ENCODE results near the gene TLL2.
A peak's percentile ranks its signal among the peaks of the same experiment; 100 is the strongest.
"Not testable (repeated sequence)": the region's sequence is repeated elsewhere in the genome, so short reads cannot be mapped to it uniquely, and the experiment has no call there.

The TLL2 gene

GRCh38 chr10:96513698-96514561 is at the start of gene TLL2:
Gene TLL2, minus strand, starts transcription at chr10:96513926. Its CDS starts 241 bp downstream, at chr10:96513685.
- TF ChIP-seq CTCF (conservative IDR thresholded peaks at IDR 0.05; ENCODE audit: low read depth, low read length) = peak; percentile 61
- peak; percentile 58 for DNase-seq (ENCODE audit: low read depth)
- H3K4me3 ChIP-seq (ENCODE audit: low read length) = peak within 1 kb of the TSS; percentile 47

DNA sequence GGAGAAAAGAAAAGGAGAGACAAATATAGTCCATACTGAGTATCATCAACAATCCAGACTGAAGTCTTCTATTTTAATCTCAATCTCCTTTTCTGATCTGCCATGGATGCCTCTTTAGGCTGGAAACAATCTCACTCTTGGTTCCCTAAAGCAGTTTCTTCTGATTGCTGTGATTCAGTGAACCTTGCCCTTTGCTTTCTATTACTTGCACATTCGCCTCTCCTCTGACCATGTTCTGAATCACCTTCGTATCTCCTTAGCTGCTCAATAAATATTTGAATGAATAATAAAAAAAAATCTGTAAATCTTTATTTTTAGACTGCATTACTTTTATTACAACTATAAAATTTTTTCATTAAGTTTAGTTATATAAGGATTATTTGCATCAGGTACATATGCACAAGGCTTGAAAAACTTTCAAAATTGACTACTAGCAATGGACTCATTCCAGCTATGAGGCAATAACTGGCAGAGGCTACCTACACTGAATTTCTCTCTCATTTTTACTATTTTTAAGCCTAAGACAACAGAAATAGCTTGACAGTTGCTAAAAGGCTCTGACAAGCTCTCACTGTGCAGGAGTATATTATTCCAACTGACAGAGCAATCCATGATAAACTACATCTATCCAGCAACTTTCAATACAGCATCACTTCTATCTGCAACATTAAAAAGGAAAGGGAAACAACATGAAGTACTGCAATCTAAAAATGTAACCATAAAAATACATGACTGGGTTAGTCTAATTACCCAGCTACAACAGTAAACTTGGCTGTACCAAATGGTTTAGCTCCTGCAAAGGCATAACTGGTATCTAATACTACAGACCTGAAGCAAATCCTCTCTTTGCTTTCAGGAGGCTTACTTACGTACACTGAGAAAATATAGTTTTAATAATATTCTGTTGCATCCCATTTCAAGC is 47.5 kb upstream of the TLL2 start:
- TF ChIP-seq CTCF (conservative IDR thresholded peaks at IDR 0.05; ENCODE audit: low read depth, low read length) = no peak
- no peak overlapping the region for H3K4me3 ChIP-seq (ENCODE audit: low read length)
- DNase-seq (ENCODE audit: low read depth) = no peak

DNA sequence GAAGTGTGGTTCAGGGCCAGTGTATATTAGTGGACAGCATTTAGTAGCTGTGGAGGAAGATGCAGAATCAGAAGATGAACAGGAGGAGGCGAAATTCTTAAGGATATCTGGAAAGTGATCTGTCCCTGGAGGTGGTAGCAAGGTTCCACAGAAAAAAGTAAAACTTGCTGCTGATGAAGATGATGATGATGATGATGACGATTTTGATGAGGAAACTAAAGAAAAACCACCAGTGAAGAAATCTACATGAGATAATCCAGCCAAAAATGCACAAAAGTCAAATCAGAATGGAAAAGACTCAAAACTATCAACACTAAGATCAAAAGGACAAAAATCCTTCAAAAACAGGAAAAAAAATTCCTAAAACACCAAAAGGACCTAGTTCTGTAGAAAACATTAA is 46.8 kb upstream of the TLL2 start:
- DNase-seq (ENCODE audit: low read depth) = no peak
- no peak overlapping the region for H3K4me3 ChIP-seq (ENCODE audit: low read length)
- no peak for TF ChIP-seq CTCF (conservative IDR thresholded peaks at IDR 0.05; ENCODE audit: low read depth, low read length)

DNA sequence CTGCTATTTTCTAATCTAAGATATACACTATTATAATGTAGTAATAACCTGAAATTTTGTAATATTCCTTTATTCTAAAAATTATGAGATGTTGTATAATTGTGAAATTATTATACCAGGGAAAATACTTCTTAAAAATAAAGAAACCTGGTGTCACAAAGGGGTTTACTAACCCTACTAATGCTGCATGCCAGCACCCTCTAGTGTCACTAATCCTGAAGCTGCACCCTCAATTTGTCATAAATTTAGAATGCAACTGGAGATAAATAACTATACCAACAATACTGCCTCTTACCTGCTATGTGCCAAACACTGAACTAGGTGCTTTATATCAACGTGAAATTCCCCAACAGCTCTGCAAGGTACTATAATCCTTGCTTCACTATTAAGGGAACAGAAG is 42.3 kb upstream of the TLL2 start:
- peak; percentile 56 for TF ChIP-seq CTCF (conservative IDR thresholded peaks at IDR 0.05; ENCODE audit: low read depth, low read length)
- no peak for DNase-seq (ENCODE audit: low read depth)
- H3K4me3 ChIP-seq (ENCODE audit: low read length) = no peak overlapping the region

- no peak overlapping the region for H3K4me3 ChIP-seq (ENCODE audit: low read length)
- TF ChIP-seq CTCF (conservative IDR thresholded peaks at IDR 0.05; ENCODE audit: low read depth, low read length) = no peak
- no peak for DNase-seq (ENCODE audit: low read depth)
These were observed 41.6 kb upstream of the TLL2 start for GRCh38 chr10:96555330-96555729.

- DNase-seq (ENCODE audit: low read depth) = no peak
- no peak overlapping the region for H3K4me3 ChIP-seq (ENCODE audit: low read length)
- TF ChIP-seq CTCF (conservative IDR thresholded peaks at IDR 0.05; ENCODE audit: low read depth, low read length) = no peak
These were observed 34.9 kb upstream of the TLL2 start for GRCh38 chr10:96548589-96548988.

GRCh38 chr10:96545558-96545957 is 31.8 kb upstream of the TLL2 start:
- not testable (repeated sequence) for H3K4me3 ChIP-seq (ENCODE audit: low read length); DNase-seq (ENCODE audit: low read depth)
